Astrocyte (in vitro differentiated cells and primary cell): ENCODE data around the gene RBM20.

Source experiments
- CTCF ChIP-seq: IDR thresholded peaks from 2 replicates; pipeline ENCODE4 v1.5.1; 2011; ENCODE audit warnings: low read depth, mild to moderate bottlenecking, inconsistent platforms, low read length, moderate library complexity; ENCODE audit not compliant: insufficient read depth
- EZH2 ChIP-seq: IDR thresholded peaks from 2 replicates; pipeline ENCODE4 v1.6.1; 2012; ENCODE audit warnings: mild to moderate bottlenecking, low read length, inconsistent platforms; ENCODE audit not compliant: insufficient read depth

- no peak for TF ChIP-seq EZH2
- TF ChIP-seq CTCF, result no peak
Observed at GRCh38 chr10:110657973-110658691, 14.0 kb downstream of the RBM20 start.
